ENCODE data around the gene STEAP1. TPM values are rescaled to one million over a fixed set of nuclear protein-coding genes. Genes with fewer than 3 reads are reported as not detected.

The STEAP1 gene
- total and polyA plus RNA-seq, 4 donors, result 20.0 to 37.1 (median 29.6) TPM

- Histone ChIP-seq H3K9ac (ENCODE audit: low read depth in 1 of 2, low read length in 2 of 2) (no peak overlapping the region), H3K27ac (ENCODE audit: low read depth in 1 of 2, low read length in 2 of 2) (no peak overlapping the region), H3K27me3 (ENCODE audit: control insufficient read depth in 4 of 4, insufficient read depth in 4 of 4, low read length in 3 of 4) (no peaks in the 10 kb centered on the region), H3K4me1 (ENCODE audit: control insufficient read depth in 4 of 4, insufficient read depth in 4 of 4, low read length in 3 of 4) (no peaks in the 10 kb centered on the region), H3K36me3 (ENCODE audit: control insufficient read depth in 4 of 4, insufficient read depth in 3 of 4, low read depth in 1 of 4, low read length in 3 of 4) (peaks cover 0 to 4% (median 0%) of the 10 kb centered on the region in 4 donors), H3K9me3 (ENCODE audit: control insufficient read depth in 4 of 4, low read length in 3 of 4) (no peaks in the 10 kb centered on the region), H3K4me3 (ENCODE audit: low read depth in 1 of 3, low read length in 3 of 3) (no peak overlapping the region)
- DNase-seq (ENCODE audit: low spot score), result no peak
- WGBS, result 82% methylated on average over 2 of the region's 2 CpGs
- no peak for TF ChIP-seq YY1 (IDR thresholded peaks at IDR 0.05)
- no peak for TF ChIP-seq HNF4A (conservative IDR thresholded peaks at IDR 0.05)
- TF ChIP-seq HNF4G (IDR thresholded peaks at IDR 0.05), result no peak
- no peak for TF ChIP-seq FOXA1 (IDR thresholded peaks at IDR 0.05)
- TF ChIP-seq GABPA (IDR thresholded peaks at IDR 0.05 in 1 of 2, conservative IDR thresholded peaks at IDR 0.05 in 1 of 2), result no peak
- TF ChIP-seq SP1 (IDR thresholded peaks at IDR 0.05), result no peak
- no peak for TF ChIP-seq FOXA2 (IDR thresholded peaks at IDR 0.05)
- no peak for TF ChIP-seq ZBTB33 (IDR thresholded peaks at IDR 0.05)
- no peak for TF ChIP-seq MAX (IDR thresholded peaks at IDR 0.05)
- no peak for TF ChIP-seq JUND (IDR thresholded peaks at IDR 0.05)
- no peak for TF ChIP-seq REST (IDR thresholded peaks at IDR 0.05)
- TF ChIP-seq RAD21 (IDR thresholded peaks at IDR 0.05), result no peak
- TF ChIP-seq ATF3 (IDR thresholded peaks at IDR 0.05), result no peak
- TF ChIP-seq EGR1 (IDR thresholded peaks at IDR 0.05; ENCODE audit: low read depth in 2 of 2), result no peak
- TF ChIP-seq NR2F2 (IDR thresholded peaks at IDR 0.05), result no peak
- no peak for TF ChIP-seq CTCF (IDR thresholded peaks at IDR 0.05; ENCODE audit: low read depth, low read length, missing input control)
- TF ChIP-seq RXRA (IDR thresholded peaks at IDR 0.05), result no peak
Observed at GRCh38 chr7:90165724-90166123, 11.5 kb downstream of the STEAP1 start.

- TF ChIP-seq FOXA1 (IDR thresholded peaks at IDR 0.05), result no peak
- TF ChIP-seq NR2F2 (IDR thresholded peaks at IDR 0.05), result no peak
- no peak for TF ChIP-seq GABPA (IDR thresholded peaks at IDR 0.05 in 1 of 2, conservative IDR thresholded peaks at IDR 0.05 in 1 of 2)
- no peak for TF ChIP-seq YY1 (IDR thresholded peaks at IDR 0.05)
- no peak for TF ChIP-seq MAX (IDR thresholded peaks at IDR 0.05)
- no peak for TF ChIP-seq ATF3 (IDR thresholded peaks at IDR 0.05)
- no peak for TF ChIP-seq JUND (IDR thresholded peaks at IDR 0.05)
- TF ChIP-seq FOXA2 (IDR thresholded peaks at IDR 0.05), result no peak
- no peak for TF ChIP-seq ZBTB33 (IDR thresholded peaks at IDR 0.05)
- no peak for TF ChIP-seq REST (IDR thresholded peaks at IDR 0.05)
- no peak for TF ChIP-seq SP1 (IDR thresholded peaks at IDR 0.05)
- TF ChIP-seq RAD21 (IDR thresholded peaks at IDR 0.05), result no peak
- WGBS, result 72% methylated on average over 3 of the region's 3 CpGs
Observed at GRCh38 chr7:90166153-90166552, 11.9 kb downstream of the STEAP1 start.

More at GRCh38 chr7:90166153-90166552, 11.9 kb downstream of the STEAP1 start:
- Histone ChIP-seq H3K27ac (ENCODE audit: low read depth in 1 of 2, low read length in 2 of 2) (no peak overlapping the region), H3K9me3 (ENCODE audit: control insufficient read depth in 4 of 4, low read length in 3 of 4) (no peaks in the 10 kb centered on the region), H3K9ac (ENCODE audit: low read depth in 1 of 2, low read length in 2 of 2) (no peak overlapping the region), H3K27me3 (ENCODE audit: control insufficient read depth in 4 of 4, insufficient read depth in 4 of 4, low read length in 3 of 4) (no peaks in the 10 kb centered on the region), H3K36me3 (ENCODE audit: control insufficient read depth in 4 of 4, insufficient read depth in 3 of 4, low read depth in 1 of 4, low read length in 3 of 4) (peaks cover 0 to 4% (median 0%) of the 10 kb centered on the region in 4 donors), H3K4me3 (ENCODE audit: low read depth in 1 of 3, low read length in 3 of 3) (no peak overlapping the region), H3K4me1 (ENCODE audit: control insufficient read depth in 4 of 4, insufficient read depth in 4 of 4, low read length in 3 of 4) (no peaks in the 10 kb centered on the region)
- no peak for DNase-seq (ENCODE audit: low spot score)
